Cardiac muscle cell (in vitro differentiated cells and primary cell): ENCODE results near the gene CLIP2. TPM values are rescaled to one million over a fixed set of nuclear protein-coding genes. Genes with fewer than 3 reads are reported as not detected.
"Not testable (repeated sequence)": the region's sequence is repeated elsewhere in the genome, so short reads cannot be mapped to it uniquely, and the experiment has no call there.

Experiments used
- DNase-seq, 2 donors: peaks; one replicate each; pipeline versions ENCODE4 v3.0.0 to v3.0.0-alpha.2; 2010 to 2017; ENCODE audit warnings: low read depth in 1 of 2, low spot score in 1 of 2
- H3K27ac ChIP-seq: fragments of 200-600 bp; sonication (generic); 2 replicates; pipeline ENCODE4 v1.5.1; 2016
- H3K27me3 ChIP-seq: fragments of 200-600 bp; sonication (generic); 2 replicates; pipeline ENCODE4 v1.6.0; 2016; ENCODE audit warnings: control low read depth
- H3K36me3 ChIP-seq: fragments of 200-600 bp; sonication (generic); 2 replicates; pipeline ENCODE4 v1.5.1; 2016; ENCODE audit warnings: control low read depth
- H3K4me1 ChIP-seq: fragments of 200-600 bp; sonication (generic); 2 replicates; pipeline ENCODE4 v1.8.1; 2017; ENCODE audit warnings: low read depth, mild to moderate bottlenecking, mixed run types
- H3K4me3 ChIP-seq: fragments of 200-600 bp; sonication (generic); 2 replicates; pipeline ENCODE4 v1.5.1; 2016; ENCODE audit warnings: mild to moderate bottlenecking
- H3K9me3 ChIP-seq: fragments of 200-600 bp; sonication (generic); 2 replicates; pipeline ENCODE4 v1.5.1; 2017; ENCODE audit warnings: low read depth, mild to moderate bottlenecking, control low read depth
- polyA plus RNA-seq: library from polyadenylated mRNA; unstranded; fragments of >200 nt; fragmentation: Nextera tagmentation; extraction: Ambion mirVana; gene quantifications from 2 replicates; pipeline ENCODE4 v1.2.1, GENCODE V29; 2016
- total RNA-seq: library from RNA; depleted of rRNA; stranded (reverse); fragments of >200 nt; gene quantifications from 2 replicates; pipeline ENCODE4 v1.2.3, GENCODE V29; 2016
- TF ChIP-seq, protein P1 (sequence below): IDR thresholded peaks from 2 replicates; pipeline ENCODE4 v1.5.1; 2012; ENCODE audit warnings: low read depth, mild to moderate bottlenecking, low read length

The CLIP2 gene
- total and polyA plus RNA-seq, 2 experiments from 2014 or later, result 11.1 to 20.0 TPM

DNA sequence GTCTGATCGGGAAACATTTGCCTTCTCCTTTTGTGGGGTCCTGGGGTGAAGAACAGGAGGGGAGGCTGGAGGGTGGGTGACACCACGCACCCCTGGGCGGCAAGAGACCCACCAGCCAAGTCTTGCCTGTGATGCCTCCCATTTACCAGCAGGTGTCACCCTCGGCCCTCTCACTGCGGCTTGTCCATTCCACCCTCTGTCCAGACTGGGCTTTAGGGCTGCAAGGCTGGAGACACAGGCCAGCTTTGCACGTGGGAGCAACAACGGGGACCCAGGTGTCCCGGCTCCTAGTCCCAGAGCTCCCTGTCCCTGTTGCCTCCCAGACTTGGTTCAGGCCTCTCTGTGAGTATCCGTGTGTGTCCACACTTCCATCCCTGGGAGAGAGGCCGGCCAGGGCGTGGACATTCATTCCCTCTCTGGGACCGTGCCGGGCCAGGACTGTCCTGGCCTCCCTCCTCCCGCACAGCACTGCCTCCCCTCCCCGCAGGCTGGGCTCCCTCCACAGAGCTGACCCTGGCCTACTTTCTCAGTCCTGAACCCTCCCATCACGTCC, 128.3 kb downstream of the CLIP2 start:
- Histone ChIP-seq H3K27me3 (no peaks in the 10 kb centered on the region), H3K36me3 (no peaks in the 10 kb centered on the region), H3K4me3 (no peak overlapping the region), H3K9me3 (no peaks in the 10 kb centered on the region), H3K27ac (no peak overlapping the region), H3K4me1 (no peaks in the 10 kb centered on the region)
- TF ChIP-seq, protein P1, sequence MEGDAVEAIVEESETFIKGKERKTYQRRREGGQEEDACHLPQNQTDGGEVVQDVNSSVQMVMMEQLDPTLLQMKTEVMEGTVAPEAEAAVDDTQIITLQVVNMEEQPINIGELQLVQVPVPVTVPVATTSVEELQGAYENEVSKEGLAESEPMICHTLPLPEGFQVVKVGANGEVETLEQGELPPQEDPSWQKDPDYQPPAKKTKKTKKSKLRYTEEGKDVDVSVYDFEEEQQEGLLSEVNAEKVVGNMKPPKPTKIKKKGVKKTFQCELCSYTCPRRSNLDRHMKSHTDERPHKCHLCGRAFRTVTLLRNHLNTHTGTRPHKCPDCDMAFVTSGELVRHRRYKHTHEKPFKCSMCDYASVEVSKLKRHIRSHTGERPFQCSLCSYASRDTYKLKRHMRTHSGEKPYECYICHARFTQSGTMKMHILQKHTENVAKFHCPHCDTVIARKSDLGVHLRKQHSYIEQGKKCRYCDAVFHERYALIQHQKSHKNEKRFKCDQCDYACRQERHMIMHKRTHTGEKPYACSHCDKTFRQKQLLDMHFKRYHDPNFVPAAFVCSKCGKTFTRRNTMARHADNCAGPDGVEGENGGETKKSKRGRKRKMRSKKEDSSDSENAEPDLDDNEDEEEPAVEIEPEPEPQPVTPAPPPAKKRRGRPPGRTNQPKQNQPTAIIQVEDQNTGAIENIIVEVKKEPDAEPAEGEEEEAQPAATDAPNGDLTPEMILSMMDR, result peak; percentile 94
- peak; percentile 78 to 80 for DNase-seq

DNA sequence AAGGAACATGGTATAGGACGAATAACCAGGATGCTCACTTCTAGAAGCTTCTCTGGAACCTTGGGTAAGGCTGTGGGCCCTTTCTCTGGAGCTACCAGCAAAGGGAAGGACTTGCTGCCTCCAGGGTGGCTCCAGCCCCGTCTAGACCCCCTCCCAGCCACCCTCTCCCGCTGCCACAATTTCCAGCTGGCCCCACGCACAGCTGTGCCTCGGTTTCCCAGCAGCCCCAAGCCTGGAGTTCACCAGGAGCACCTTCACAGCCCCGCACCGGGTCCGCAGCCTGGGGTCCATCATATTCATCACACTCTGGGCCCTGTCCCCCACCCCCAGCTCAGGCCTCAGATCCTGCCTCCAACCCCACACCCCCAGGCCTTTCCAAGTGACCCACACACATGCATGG, 128.9 kb downstream of the CLIP2 start:
- TF ChIP-seq, protein P1, result no peak
- no peak overlapping the region for H3K27ac ChIP-seq
- H3K4me1 ChIP-seq, result no peaks in the 10 kb centered on the region
- DNase-seq, result no peak
- H3K9me3 ChIP-seq, result no peaks in the 10 kb centered on the region
- H3K36me3 ChIP-seq, result no peaks in the 10 kb centered on the region
- H3K27me3 ChIP-seq, result no peaks in the 10 kb centered on the region
- no peak overlapping the region for H3K4me3 ChIP-seq

DNA sequence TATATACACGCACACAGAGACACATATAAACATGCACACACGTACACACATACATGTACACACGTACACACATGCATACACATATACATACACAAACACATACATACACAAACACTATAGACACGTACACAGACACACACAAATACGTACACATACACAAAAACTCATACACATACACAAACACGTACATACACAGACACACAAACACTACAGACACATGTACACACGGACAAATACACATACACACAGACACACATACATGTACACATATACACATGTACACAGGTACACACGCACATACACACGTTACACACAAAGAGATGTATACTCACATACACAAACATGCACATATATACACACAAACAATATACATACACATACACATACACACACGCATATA, 129.3 kb downstream of the CLIP2 start:
- no peaks in the 10 kb centered on the region for H3K27me3 ChIP-seq
- no peaks in the 10 kb centered on the region for H3K9me3 ChIP-seq
- H3K4me3 ChIP-seq, result no peak overlapping the region
- no peaks in the 10 kb centered on the region for H3K36me3 ChIP-seq
- DNase-seq, result no peak
- no peaks in the 10 kb centered on the region for H3K4me1 ChIP-seq
- H3K27ac ChIP-seq, result no peak overlapping the region
- TF ChIP-seq, protein P1, result no peak

DNA sequence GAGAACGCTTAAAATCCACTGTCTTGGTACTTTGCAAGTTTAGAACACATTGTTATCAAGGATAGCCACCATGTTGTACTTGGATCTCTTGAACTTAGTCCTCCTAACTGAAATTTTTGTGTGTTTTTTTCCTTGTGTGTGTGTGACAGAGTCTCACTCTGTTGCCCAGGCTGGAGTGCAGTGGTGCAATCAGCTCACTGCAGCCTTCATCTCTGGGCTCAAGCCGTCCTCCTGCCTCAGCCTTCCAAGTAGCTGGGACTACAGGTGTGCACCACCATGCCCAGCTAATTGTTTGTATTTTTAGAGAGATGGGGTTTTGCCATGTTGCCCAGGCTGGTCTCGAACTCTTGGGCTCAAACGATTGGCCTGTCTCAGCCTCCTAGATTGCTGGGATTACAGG, 130.0 kb downstream of the CLIP2 start:
- not testable (repeated sequence) for DNase-seq, H3K4me3 ChIP-seq, H3K27ac ChIP-seq, H3K9me3 ChIP-seq, H3K36me3 ChIP-seq, H3K4me1 ChIP-seq, H3K27me3 ChIP-seq

DNA sequence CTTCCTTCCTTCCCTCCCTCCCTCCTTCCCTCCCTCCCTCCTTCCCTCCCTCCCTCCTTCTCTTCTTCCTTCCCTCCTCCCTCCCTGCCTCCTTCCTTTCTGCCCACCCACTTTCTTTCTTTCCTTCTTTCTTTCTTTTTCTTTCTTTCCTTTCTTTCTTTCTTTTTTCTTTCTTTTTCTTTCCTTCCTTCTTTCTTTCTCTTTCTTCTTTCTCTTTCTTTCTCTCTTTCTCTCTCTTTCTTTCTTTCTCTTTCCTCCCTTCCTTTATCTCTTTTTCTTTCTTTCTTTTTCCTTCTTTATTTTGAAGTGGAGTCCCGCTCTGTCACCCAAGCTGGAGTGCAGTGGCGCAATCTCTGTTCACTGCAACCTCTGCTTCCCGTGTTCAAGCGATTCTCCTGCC, 130.8 kb downstream of the CLIP2 start:
- H3K27me3 ChIP-seq, result no peaks in the 10 kb centered on the region
- H3K27ac ChIP-seq, result no peak overlapping the region
- TF ChIP-seq, protein P1, result no peak
- H3K4me1 ChIP-seq, result no peaks in the 10 kb centered on the region
- no peaks in the 10 kb centered on the region for H3K9me3 ChIP-seq
- DNase-seq, result no peak
- H3K4me3 ChIP-seq, result no peak overlapping the region
- no peaks in the 10 kb centered on the region for H3K36me3 ChIP-seq

DNA sequence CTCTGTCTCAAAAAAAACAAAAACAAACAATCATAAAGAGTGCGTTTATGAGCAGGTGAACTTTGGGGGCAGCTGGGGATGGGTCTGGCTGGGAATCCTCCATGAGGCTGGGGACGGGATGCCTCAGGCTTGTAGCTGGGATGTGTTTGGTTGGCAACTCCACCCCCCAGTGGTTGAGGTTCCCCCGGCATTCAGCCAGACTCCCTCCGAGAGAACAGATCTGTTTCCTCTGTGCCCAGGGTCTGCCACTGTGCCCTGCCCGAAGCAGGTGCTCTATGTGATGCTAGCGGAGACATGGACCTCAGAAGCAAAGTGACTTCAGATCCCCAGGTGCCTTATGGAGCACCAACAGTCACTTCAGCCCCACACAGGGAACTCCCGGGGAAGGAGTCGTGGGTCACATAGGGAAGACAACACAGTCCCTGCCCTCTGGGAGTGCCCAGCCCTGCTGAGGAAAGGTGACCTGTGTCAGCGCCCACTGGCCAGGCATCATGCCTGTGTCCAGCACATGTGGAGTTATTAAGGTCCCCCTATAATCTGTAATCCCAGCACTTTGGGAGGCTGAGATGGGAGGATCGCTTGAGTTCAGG, 135.2 kb downstream of the CLIP2 start:
- Histone ChIP-seq H3K4me1 (no peaks in the 10 kb centered on the region), H3K27me3 (no peaks in the 10 kb centered on the region), H3K27ac (no peak overlapping the region), H3K36me3 (no peaks in the 10 kb centered on the region), H3K4me3 (no peak overlapping the region), H3K9me3 (no peaks in the 10 kb centered on the region)
- no peak for DNase-seq
- TF ChIP-seq, protein P1, result no peak
